NCI-H460 (cell line): ENCODE results near the gene BMAL1. TPM values are rescaled to one million over a fixed set of nuclear protein-coding genes. Genes with fewer than 3 reads are reported as not detected.

Experiments
- DNase-seq: peaks from one replicate; pipeline ENCODE4 v3.0.0-alpha.2; 2016; ENCODE audit warnings: low read depth; ENCODE audit errors: extremely low read depth
- total RNA-seq: library from RNA; depleted of rRNA; stranded (reverse); fragments of >200 nt; shearing (Covaris generic); gene quantifications from 2 replicates; pipeline ENCODE4 v1.2.3, GENCODE V29; 2014

BMAL1 gene
- total RNA-seq, 1 experiment from 2014 or later, result 10.8 TPM

DNA sequence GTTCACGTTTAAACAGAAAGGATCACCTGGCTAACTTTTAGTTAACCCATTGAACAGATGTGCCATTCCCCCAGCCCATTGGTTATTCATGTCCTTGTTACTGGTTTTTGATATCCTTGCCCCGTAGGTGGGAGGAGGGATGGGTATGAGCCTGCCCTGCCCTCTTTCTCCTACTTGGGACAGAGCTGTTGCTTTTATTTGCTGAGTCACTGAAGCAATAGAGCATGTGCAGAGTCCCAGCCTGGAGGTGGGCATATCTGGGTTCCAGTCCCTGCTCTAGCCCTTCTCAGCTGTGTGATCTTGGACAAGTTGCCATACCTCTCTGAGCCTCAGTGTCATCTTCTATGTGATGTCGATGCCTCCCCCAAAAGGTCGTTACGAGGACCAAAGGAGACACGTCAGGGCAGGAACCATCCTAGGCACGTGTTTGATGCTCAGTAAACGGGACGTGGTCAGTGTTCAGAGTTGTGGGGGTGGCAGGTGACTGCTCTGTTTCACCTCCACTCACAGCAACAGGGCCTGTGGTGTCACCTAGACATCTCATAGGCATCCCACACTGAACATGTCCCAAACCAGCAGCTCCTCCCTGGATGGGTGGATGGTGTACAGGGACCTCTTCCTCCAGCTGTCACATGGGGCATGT, 61.0 kb downstream of the BMAL1 start:
- DNase-seq, result peak; percentile 80

DNA sequence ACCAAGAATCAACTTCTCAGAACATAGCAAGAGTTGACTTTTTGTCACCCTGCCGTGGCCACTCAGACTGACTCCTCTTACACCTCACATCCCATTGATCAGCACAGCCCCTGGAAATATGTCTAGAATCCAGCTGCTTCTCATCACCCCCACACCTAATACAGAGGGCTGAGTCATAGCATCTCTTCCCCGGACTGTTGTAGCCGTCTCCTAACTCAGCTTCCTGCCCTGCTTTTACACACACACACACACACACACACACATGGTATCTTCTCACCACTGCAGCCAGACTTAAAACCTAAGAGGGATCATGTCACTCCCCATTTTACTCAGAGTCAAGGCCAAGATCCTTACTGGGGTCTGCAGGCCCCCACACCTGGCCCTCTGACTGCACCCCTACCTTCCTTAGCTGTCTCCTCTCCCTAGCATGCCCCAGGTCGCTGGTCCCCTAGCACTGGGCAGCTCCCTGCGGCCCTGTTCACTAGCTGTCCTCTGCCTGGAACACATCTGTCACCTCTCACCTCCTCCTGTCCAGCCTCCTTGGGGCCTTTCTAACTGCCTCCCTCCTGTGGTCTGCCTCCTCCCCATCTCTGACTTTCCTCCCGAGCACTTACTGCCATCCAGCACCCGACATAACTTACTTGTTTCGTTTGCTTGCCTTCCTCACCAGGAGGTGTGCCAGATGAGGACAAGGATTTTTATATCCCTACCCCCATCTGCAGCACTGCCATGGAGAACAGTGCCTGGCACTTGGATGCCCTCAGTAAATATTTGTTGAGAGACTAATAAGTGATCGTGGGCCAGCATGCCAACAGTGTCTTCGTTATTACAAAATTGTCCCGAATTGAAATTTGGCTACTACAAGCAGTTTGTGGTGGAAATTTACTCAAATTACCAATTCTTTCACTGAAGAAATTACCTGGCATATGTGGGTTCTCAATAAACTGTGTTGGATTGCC, 61.9 kb downstream of the BMAL1 start:
- DNase-seq, result no peak

DNA sequence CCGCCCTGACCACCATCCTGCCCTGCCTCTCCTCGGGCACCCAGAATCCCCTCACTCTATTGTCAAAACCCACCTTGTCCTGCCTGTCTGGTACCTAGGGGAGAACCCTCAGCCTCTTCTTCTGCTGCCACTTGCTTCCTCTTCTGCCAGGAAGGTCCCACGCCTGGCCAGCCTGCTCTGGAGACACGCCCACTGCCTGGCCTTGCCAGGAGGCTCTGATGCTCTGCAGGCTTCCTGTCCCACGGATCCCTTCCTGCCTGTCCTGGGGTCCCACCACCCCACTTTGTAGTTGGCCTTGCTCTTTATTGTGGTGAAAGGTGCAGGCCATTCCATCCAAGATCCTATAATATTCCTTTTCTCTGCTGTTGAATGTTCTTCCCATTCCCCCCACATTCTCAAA, 63.4 kb downstream of the BMAL1 start:
- DNase-seq, result no peak

DNA sequence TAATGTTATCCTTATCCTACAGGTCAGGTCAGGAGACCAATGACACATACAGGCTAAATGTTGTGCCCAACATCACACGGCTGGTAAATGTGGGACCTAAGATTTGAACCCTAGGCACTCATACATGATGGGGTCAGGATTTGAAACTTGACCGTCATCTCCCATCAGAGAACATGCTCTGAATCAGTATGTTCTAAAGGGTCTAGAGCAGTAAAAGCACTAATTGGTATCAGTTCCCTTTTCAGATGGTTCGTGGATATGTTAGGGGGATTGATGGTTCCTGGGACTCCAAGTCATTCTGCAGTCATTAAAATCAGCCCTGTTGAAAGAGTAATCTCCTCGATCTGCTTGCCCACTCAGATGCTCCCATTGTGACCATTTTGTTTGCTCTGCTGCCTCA, 65.5 kb downstream of the BMAL1 start:
- no peak for DNase-seq

DNA sequence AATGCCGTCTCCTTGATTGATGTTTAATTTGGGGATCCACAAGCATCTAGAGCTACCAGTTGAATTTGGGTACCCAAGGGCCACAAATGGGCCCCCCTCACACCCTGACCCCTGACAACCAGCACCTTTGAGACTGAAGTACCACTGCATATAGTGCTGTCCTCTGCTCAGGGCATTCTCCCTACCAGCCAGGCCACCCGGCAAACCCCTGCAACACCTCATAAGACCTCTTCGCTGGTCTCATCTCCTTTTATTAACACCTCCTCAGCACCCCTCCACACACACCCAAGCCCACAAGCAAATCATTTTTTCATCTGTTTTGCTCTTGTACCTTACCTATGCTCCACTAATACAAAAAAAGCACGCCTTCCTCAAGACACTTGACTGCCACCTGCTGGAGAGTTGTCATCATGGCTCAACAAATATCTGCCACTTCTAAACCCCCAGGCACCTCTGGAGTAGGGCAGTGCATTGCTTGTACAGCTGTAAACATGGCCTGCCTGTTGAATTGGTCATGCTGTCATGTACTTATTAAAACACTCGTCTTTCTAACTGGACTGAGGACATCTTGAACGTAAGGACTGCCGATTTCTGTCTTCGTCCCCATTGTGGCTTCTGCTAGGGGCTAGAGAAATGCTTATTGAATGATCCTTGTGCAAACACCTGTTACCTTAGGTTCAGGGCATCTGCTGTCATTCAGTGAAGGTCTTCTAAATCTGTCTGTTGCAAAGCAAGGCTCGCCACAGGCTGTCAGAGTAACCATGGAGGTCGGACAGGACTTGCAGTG, 66.5 kb downstream of the BMAL1 start:
- peak; percentile 70 for DNase-seq

DNA sequence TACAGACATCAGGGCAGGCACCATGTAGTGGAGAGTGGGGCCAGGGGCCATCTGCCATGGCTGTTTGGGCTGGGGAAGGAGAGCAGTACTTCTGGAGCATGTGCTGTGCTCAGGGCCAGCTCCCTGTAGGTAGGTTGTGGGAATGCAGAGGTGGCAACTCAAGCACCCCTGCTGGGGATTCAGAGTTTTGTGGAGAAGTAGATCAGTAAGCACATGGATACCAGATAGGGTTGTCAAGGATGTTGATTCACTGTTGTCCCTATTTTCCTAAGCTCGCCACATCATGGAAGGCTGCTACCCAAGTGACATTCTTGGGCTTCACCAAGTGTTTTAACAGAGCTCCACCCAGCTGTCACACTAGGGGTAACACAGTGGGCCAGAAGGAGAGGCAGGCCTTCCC, 67.2 kb downstream of the BMAL1 start:
- DNase-seq, result no peak

DNA sequence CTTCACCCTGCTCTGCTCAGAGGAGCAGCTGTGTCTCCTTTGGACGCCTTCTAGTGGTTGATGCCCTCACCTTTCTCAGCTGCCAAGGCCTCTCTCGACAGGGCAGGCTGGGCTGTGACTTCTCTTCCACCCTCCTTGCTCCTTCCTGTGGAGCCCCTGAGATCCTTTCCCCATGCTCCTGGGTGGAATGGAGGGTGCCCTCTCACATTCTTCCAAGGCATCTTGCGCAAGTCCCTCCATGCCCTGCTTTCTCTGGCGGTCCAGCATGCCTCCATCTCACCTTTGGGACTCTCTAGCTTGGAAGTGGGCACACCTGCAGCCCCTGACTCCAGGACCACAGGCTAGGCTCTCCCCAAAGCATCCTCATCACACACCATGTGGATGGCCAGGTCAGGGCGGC, 68.9 kb downstream of the BMAL1 start:
- DNase-seq, result no peak

DNA sequence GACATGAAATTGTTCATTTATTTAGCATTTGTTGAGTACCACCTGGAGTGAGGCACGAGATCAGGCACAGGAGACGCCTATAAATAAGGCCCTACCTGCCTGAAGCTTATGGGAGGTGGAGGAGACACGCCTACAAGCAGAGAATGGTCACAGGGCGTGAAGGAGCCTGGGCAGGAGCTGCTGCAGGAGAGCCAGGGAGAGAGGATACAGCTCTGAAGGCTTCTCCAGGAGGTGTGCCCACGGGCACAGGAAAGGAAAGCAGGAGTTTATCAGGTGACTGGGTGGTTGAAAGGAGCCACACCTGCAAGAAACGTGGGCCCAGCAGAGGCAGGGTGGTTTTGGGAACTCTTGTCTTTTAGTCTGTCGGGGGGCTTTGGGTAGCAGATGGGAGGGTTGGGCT, 70.3 kb downstream of the BMAL1 start:
- DNase-seq, result no peak

DNA sequence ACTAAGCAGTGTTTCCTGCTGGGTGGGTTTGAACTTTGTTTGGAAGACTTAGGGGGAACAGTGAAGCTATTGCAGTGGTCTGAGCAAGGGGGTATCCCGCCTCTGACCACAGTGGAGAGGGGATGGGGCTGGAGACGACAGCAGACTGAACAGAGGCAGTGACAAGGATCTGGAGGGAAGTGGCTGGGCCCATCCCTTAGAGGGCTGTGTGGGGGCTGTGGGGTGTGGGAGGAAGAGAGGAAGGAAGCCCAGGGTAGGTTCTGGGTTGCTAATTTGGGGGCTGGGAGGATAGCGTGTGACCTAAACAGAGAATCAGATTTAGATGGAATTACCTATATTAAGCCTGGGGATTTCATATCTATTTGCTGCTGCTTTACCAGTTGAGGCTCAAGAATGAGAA, 70.7 kb downstream of the BMAL1 start:
- DNase-seq, result no peak

DNA sequence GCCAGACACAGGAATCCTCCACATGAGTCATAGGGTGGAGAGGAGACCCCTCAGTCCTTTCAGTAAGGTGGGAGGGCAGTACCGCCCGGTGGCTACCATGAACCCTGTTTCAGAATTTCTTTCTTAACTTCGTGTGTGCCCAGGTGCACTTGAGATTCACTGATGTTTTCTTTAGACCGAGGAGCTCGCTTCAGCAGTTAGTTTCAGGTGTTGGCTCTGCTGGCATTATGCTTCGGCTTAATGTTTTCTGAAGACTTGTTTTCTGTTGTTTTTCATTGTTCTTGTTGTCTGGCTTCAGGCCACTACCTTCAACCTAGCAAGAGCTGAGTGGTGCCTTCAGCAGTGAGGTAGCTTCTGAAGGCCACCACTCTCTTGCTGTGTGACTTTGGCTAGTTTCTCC, 71.5 kb downstream of the BMAL1 start:
- no peak for DNase-seq

DNA sequence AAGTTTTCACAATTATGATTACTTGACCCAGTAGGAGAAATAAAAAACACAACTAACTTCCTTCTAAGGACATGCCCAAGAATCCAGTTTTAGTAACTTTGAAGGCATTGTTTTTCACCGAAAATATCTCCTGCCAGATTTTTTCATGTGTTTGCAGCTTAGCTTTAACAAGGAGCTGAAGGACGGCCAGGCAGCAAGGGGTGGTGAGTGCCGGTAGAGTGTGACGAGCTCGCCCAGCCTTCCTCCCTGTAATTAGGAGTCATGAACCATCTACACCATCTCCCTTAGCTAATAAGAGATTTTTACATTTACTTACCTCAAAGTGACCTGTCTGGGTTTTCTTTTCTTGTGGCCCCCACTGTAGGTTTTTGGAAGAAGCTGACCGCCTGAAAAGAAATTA, 72.0 kb downstream of the BMAL1 start:
- DNase-seq, result no peak

DNA sequence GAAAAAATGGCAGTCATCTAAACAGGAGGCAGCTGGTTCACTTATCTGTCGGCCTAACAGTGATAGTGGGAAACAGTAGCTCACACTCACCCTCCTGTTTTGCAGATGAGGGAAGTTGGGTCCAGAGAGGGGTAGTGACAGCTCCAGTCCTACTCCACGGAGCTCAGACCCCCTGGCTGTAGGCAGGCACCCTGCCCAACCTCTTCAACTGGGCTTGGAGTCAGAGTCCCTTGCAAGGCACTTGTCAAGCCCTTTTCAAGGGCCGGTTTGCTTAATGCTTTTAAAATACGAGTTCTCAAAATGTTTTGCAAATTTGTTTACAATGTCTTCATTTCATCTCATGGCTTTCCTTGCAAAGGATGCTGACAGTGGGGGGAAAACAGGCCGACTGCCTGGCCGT, 75.1 kb downstream of the BMAL1 start:
- no peak for DNase-seq

DNA sequence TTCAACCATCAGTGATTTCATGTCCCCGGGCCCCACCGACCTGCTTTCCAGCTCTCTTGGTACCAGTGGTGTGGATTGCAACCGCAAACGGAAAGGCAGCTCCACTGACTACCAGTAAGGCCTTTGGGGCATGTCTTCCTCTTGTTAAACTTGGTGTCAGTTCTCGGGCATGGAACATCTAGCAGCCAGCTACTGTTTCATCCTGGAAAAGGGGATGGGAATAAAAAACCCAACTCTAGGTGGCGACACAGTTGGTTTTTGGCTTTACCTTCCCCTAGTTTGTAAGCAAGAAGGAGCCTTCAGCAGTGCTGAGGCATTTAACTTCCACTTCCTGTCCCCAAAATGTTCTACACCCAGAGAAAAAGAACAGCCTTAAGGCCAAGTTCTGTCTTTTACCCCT, 76.7 kb downstream of the BMAL1 start:
- no peak for DNase-seq

DNA sequence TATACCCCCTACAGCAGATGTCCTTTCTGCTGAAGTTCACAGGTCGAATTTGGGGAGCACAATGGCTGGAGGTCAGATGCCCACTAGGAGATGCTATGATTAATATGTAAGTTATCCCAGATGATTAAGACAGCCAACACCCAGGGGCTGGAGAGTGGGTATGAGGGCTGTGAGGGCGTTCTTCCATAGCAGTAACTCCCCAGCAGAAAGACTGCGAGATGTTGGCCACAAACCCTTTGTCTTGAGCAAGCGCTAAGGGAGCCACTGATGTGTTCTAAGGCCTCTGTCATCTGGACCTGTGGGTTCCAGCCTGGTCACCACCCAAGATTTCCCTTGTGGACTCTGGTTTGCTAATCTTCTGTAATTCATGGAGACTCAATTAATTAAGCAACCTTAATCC, 77.6 kb downstream of the BMAL1 start:
- DNase-seq, result no peak

DNA sequence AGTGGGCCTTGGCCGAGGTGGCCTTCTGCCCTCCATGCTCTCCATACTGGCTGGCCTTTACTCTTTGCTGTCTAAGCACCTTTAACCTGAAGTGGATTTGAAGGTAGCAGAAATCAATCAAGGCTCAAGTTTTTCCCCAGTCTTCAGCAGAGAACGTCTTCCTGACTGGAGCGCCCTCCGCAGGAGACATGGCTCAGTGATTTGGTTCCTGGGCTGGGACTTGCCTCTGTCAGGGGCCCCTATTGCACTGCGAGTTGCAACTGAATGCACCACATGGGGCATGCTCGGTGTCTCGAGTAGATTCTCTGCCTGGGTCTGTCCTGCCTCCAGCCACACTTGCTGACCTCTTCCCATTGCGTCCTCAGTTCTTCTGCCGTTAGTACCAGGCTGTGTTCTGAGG, 79.6 kb downstream of the BMAL1 start:
- DNase-seq, result no peak

DNA sequence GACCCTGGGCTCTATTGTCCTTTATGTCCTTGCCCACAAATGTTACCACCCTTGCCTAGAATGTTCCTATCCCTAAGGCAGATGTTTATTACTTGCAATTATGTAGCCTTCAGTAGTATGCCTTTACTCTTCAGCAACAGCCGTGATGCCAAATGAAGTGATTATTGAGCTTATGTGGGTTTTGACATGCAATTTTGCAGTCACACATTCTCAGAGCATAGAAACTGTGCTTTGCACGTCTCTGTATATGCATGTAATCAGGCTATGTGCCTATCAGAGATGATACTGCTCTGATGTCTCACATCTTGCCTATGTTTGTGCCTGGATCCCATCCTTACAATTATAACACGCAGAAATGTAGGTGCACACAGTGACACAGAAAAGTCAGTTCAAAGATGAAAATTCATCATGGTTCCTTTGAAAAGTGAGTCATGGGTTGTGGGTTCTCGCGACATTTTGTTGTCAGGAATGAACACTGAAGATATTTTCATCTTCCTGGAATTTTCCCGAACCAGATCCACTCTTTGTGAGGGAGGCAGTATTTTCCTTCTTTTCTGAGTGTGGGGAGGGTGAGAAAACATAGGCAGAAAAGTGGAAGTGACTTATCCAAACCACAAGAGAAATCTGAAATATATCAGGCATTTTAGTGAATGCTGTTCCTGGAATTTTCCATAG, 81.1 kb downstream of the BMAL1 start:
- no peak for DNase-seq

DNA sequence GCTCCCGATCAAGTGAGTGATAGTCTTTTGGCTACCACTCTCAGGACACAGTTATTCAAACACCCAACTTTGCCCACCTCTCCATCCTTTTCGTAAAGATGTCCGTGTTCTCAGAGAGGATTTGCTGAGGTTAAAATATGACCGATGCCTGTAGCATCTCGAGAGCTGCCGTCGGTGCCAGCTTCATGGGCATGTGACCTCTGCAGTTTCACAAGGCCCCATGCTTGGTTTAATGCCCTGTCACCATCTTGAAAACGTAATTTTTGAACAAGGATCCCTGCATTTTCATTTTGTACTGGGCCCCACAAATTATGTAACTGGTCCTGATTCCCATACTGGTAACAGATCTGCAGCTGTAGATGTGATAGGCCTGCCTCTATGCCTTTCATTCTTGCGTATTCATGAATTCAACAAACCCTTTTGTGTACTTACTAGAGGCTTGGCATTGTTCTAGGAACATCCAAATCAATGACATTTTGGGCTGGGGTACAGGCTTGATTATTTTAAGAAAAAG, 85.1 kb downstream of the BMAL1 start:
- DNase-seq, result no peak

DNA sequence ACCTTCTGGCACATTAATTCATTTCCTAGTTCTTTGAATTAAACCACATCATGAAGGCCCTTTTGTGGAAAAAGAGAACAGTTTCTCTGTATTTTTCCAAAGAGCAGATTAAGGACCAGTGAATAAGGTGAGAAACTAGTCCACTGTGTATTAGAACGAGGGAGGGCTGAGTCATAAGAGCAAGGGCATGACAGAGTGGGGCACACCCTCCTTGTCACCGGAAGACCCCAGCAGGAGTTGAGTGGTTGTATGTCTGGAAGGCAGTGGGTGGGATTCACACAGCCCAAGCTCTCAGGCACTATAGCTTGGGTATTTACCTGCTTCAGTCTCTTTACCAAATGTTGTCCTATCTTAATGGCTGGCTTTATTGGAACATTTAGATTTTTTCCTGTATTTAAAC, 86.8 kb downstream of the BMAL1 start:
- no peak for DNase-seq

DNA sequence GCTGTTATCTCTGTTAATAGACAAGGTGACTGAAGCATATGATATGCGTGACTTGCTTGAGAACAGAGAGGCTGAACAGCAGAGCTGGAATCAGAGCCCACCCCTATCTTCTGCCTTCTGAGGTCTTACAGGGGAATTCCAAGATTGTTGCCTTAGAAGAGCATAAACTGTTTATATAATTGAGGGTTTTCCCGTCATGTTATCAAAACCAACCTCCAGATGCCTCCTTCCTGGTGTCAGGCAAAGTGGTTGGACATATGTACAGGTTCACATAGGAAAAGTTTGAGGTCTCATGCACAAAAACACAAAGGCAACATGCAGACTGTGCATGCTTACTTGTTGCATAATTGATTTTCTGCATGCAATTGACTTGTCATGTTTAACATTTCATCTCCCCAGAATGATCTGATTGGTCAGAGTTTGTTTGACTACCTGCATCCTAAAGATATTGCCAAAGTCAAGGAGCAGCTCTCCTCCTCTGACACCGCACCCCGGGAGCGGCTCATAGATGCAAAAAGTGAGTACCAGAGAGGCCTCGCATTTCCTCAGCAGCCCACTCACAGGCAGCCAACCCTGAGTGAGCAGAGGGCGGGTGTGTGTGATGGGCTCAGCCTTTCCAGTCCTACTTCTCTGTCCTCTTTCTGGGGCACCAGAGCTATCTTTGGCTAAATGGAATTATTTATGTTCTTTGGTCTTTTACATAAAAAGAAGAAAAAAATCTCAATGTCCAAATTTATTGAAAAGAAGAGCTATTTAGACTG, 88.9 kb downstream of the BMAL1 start:
- no peak for DNase-seq

DNA sequence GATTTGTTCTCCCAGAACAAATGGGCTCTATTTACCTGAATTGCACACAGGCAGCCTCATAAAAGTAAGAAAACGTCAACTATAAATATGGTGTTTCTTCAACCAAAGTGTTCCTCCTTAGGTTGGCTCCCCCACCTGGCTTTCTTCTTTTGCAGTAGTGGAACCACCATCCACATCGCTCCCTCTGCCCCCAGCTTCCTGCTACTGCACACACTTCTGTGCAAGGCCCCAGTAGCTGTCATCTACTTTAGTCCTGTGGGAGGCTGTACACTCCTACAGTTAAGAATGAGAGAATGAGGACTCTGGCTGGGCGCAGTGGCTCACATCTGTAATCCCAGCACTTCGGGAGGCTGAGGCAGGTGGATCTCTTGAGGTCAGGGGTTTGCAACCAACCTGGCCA, 89.5 kb downstream of the BMAL1 start:
- no peak for DNase-seq
